Activated gamma-delta T cell treated with anti-CD3 and anti-CD28 coated beads, Interleukin-2, amount 50 U/mL, for 16 hours (primary cell): Measurements from ENCODE around the gene RPS6KA4.

Experiments used
- DNase-seq: peaks from one replicate; pipeline ENCODE4 v3.0.0-alpha.2; 2020; ENCODE audit warnings: low read depth

The RPS6KA4 gene

GRCh38 chr11:64348383-64349024, 10.5 kb upstream of the RPS6KA4 start:
- DNase-seq: no peak

GRCh38 chr11:64349025-64349387, 10.0 kb upstream of the RPS6KA4 start:
- DNase-seq: no peak

- DNase-seq: no peak
These were observed 9.6 kb upstream of the RPS6KA4 start for GRCh38 chr11:64349404-64349803.

- DNase-seq: no peak
These were observed 7.8 kb upstream of the RPS6KA4 start for GRCh38 chr11:64351136-64351631.

- no peak for DNase-seq
These were observed 6.6 kb upstream of the RPS6KA4 start for GRCh38 chr11:64352099-64352994.

GRCh38 chr11:64352995-64353714, 5.8 kb upstream of the RPS6KA4 start:
- DNase-seq: no peak

- no peak for DNase-seq
These were observed 5.1 kb upstream of the RPS6KA4 start for GRCh38 chr11:64353715-64354506.

- DNase-seq: no peak
These were observed 3.7 kb upstream of the RPS6KA4 start for GRCh38 chr11:64355078-64355940.

- DNase-seq: no peak
These were observed 2.2 kb upstream of the RPS6KA4 start for GRCh38 chr11:64356498-64357411.

GRCh38 chr11:64357446-64357845, 1.5 kb upstream of the RPS6KA4 start:
- DNase-seq: no peak

GRCh38 chr11:64357904-64358535, 942 bp upstream of the RPS6KA4 start:
- DNase-seq: no peak

GRCh38 chr11:64358536-64358906, 441 bp upstream of the RPS6KA4 start:
- no peak for DNase-seq

- no peak for DNase-seq
These were observed 917 bp downstream of the RPS6KA4 start for GRCh38 chr11:64359712-64360445.

- no peak for DNase-seq
These were observed 1.5 kb downstream of the RPS6KA4 start for GRCh38 chr11:64360448-64360921.

- DNase-seq: no peak
These were observed 2.7 kb downstream of the RPS6KA4 start for GRCh38 chr11:64361659-64362058.

GRCh38 chr11:64362339-64362738, 3.4 kb downstream of the RPS6KA4 start:
- DNase-seq: no peak

GRCh38 chr11:64364435-64364834, 5.5 kb downstream of the RPS6KA4 start:
- no peak for DNase-seq

GRCh38 chr11:64364911-64365310, 5.9 kb downstream of the RPS6KA4 start:
- no peak for DNase-seq
